Duodenal mucosa (tissue), 2 donors: ENCODE results near the gene GPR17.

Experiments
- H3K27ac ChIP-seq: one replicate; pipeline ENCODE4 v1.7.0; 2013; ENCODE audit warnings: low read depth, low read length
- H3K27me3 ChIP-seq, 2 donors: one replicate each; pipeline ENCODE4 v1.7.0; 2013; ENCODE audit warnings: low read length in 2 of 2, control low read depth in 1 of 2; ENCODE audit not compliant: insufficient read depth in 2 of 2, control insufficient read depth in 1 of 2
- H3K36me3 ChIP-seq, 2 donors: one replicate each; pipeline ENCODE4 v1.7.0; 2013; ENCODE audit warnings: low read length in 2 of 2, control low read depth in 1 of 2; ENCODE audit not compliant: insufficient read depth in 2 of 2, control insufficient read depth in 1 of 2
- H3K4me1 ChIP-seq, 2 donors: one replicate each; pipeline ENCODE4 v1.7.0; 2013; ENCODE audit warnings: low read length in 2 of 2, control low read depth in 1 of 2; ENCODE audit not compliant: insufficient read depth in 2 of 2, control insufficient read depth in 1 of 2
- H3K4me3 ChIP-seq, 2 donors: one replicate each; pipeline ENCODE4 v1.7.0; 2013; ENCODE audit warnings: low read length in 2 of 2, low read depth in 1 of 2
- H3K9ac ChIP-seq, 2 donors: one replicate each; pipeline ENCODE4 v1.7.0; 2013; ENCODE audit warnings: low read length in 2 of 2, low read depth in 1 of 2
- H3K9me3 ChIP-seq, 2 donors: one replicate each; pipeline ENCODE4 v1.7.0; 2013; ENCODE audit warnings: low read length in 2 of 2, control low read depth in 1 of 2; ENCODE audit not compliant: control insufficient read depth in 1 of 2

The GPR17 gene

GRCh38 chr2:127642706-127643438, 3.1 kb upstream of the GPR17 start:
- Histone ChIP-seq H3K4me3 (no peak overlapping the region), H3K4me1 (peaks cover 3 to 8% of the 10 kb centered on the region in 2 donors)

GRCh38 chr2:127643439-127644065, 2.4 kb upstream of the GPR17 start:
- Histone ChIP-seq H3K27me3 (no peaks in the 10 kb centered on the region), H3K36me3 (peaks cover 0 to 4% of the 10 kb centered on the region in 2 donors), H3K9me3 (no peaks in the 10 kb centered on the region), H3K4me1 (peaks cover 3 to 8% of the 10 kb centered on the region in 2 donors), H3K27ac (no peak overlapping the region), H3K4me3 (no peak overlapping the region), H3K9ac (no peak overlapping the region)

More at GRCh38 chr2:127642706-127643438, 3.1 kb upstream of the GPR17 start:
- Histone ChIP-seq H3K9me3 (no peaks in the 10 kb centered on the region), H3K9ac (no peak overlapping the region), H3K27me3 (no peaks in the 10 kb centered on the region), H3K36me3 (peaks cover 0 to 4% of the 10 kb centered on the region in 2 donors), H3K27ac (no peak overlapping the region)

- no peak overlapping the region for H3K9ac ChIP-seq
- no peak overlapping the region for H3K4me3 ChIP-seq
- no peaks in the 10 kb centered on the region for H3K36me3 ChIP-seq
- H3K4me1 ChIP-seq: peaks cover 3 to 8% of the 10 kb centered on the region in 2 donors
- no peaks in the 10 kb centered on the region for H3K27me3 ChIP-seq
- no peaks in the 10 kb centered on the region for H3K9me3 ChIP-seq
- no peak overlapping the region for H3K27ac ChIP-seq
Measured at GRCh38 chr2:127644066-127645025, 1.6 kb upstream of the GPR17 start.

GRCh38 chr2:127645026-127645394, 943 bp upstream of the GPR17 start:
- Histone ChIP-seq H3K9ac (no peak overlapping the region), H3K4me3 (no peak overlapping the region), H3K36me3 (no peaks in the 10 kb centered on the region), H3K9me3 (no peaks in the 10 kb centered on the region), H3K27me3 (no peaks in the 10 kb centered on the region), H3K4me1 (peaks cover 3 to 8% of the 10 kb centered on the region in 2 donors), H3K27ac (no peak overlapping the region)

- H3K27ac ChIP-seq: no peak overlapping the region
- peaks cover 3 to 8% of the 10 kb centered on the region in 2 donors for H3K4me1 ChIP-seq
Measured at GRCh38 chr2:127646487-127647241, 711 bp downstream of the GPR17 start.

GRCh38 chr2:127647242-127648190, 1.6 kb downstream of the GPR17 start:
- no peak overlapping the region for H3K4me3 ChIP-seq
- peaks cover 3 to 8% of the 10 kb centered on the region in 2 donors for H3K4me1 ChIP-seq
- no peak overlapping the region for H3K9ac ChIP-seq
- H3K36me3 ChIP-seq: no peaks in the 10 kb centered on the region
- no peaks in the 10 kb centered on the region for H3K9me3 ChIP-seq
- no peaks in the 10 kb centered on the region for H3K27me3 ChIP-seq
- no peak overlapping the region for H3K27ac ChIP-seq

More at GRCh38 chr2:127646487-127647241, 711 bp downstream of the GPR17 start:
- no peaks in the 10 kb centered on the region for H3K9me3 ChIP-seq
- H3K27me3 ChIP-seq: no peaks in the 10 kb centered on the region
- H3K36me3 ChIP-seq: no peaks in the 10 kb centered on the region
- no peak overlapping the region for H3K4me3 ChIP-seq
- no peak overlapping the region for H3K9ac ChIP-seq

GRCh38 chr2:127648321-127648720, 2.4 kb downstream of the GPR17 start:
- H3K4me1 ChIP-seq: peaks cover 3 to 8% of the 10 kb centered on the region in 2 donors
- no peaks in the 10 kb centered on the region for H3K9me3 ChIP-seq
- H3K9ac ChIP-seq: no peak overlapping the region
- no peaks in the 10 kb centered on the region for H3K27me3 ChIP-seq
- no peak overlapping the region for H3K27ac ChIP-seq
- no peaks in the 10 kb centered on the region for H3K36me3 ChIP-seq
- no peak overlapping the region for H3K4me3 ChIP-seq

GRCh38 chr2:127649100-127649611, 3.2 kb downstream of the GPR17 start:
- Histone ChIP-seq H3K9me3 (no peaks in the 10 kb centered on the region), H3K4me3 (no peak overlapping the region), H3K36me3 (no peaks in the 10 kb centered on the region), H3K9ac (no peak overlapping the region), H3K27me3 (no peaks in the 10 kb centered on the region), H3K27ac (no peak overlapping the region), H3K4me1 (peaks cover 3 to 8% of the 10 kb centered on the region in 2 donors)

GRCh38 chr2:127649684-127650040, 3.7 kb downstream of the GPR17 start:
- Histone ChIP-seq H3K4me1 (peaks cover 3 to 8% of the 10 kb centered on the region in 2 donors), H3K4me3 (no peak overlapping the region), H3K9ac (no peak overlapping the region), H3K27me3 (no peaks in the 10 kb centered on the region), H3K9me3 (no peaks in the 10 kb centered on the region), H3K36me3 (no peaks in the 10 kb centered on the region), H3K27ac (no peak overlapping the region)
